GM19452 (cell line): ENCODE results near the gene UGT1A9.

Experiments used
- ATAC-seq: cut with Tn5 transposase; IDR thresholded peaks from one replicate; pipeline ENCODE4 v1.9.1; 2021; ENCODE audit not compliant: unreplicated experiment

The UGT1A9 gene

GRCh38 chr2:233758141-233758540 is 86.4 kb downstream of the UGT1A9 start:
- ATAC-seq, result no peak

- ATAC-seq, result no peak
Observed at GRCh38 chr2:233758849-233759248, 87.2 kb downstream of the UGT1A9 start.

- no peak for ATAC-seq
Observed at GRCh38 chr2:233760043-233760442, 88.3 kb downstream of the UGT1A9 start, which contains the start of gene UGT1A1. TSS of gene UGT1A1 (plus strand) at chr2:233760270. CDS start at chr2:233760288, 18 bp downstream.

- no peak for ATAC-seq
Observed at GRCh38 chr2:233761040-233761769, 89.5 kb downstream of the UGT1A9 start.

GRCh38 chr2:233764264-233764663 is 92.6 kb downstream of the UGT1A9 start:
- ATAC-seq, result no peak

GRCh38 chr2:233764761-233765160 is 93.1 kb downstream of the UGT1A9 start:
- no peak for ATAC-seq

- no peak for ATAC-seq
Observed at GRCh38 chr2:233766416-233766815, 94.7 kb downstream of the UGT1A9 start.

- ATAC-seq, result no peak
Observed at GRCh38 chr2:233768076-233768475, 96.4 kb downstream of the UGT1A9 start.

GRCh38 chr2:233769260-233769659 is 97.6 kb downstream of the UGT1A9 start:
- ATAC-seq, result no peak

GRCh38 chr2:233772153-233772552 is 100.5 kb downstream of the UGT1A9 start:
- ATAC-seq, result no peak

GRCh38 chr2:233772583-233772982 is 100.9 kb downstream of the UGT1A9 start:
- no peak for ATAC-seq

- ATAC-seq, result no peak
Observed at GRCh38 chr2:233773854-233774253, 102.2 kb downstream of the UGT1A9 start.

GRCh38 chr2:233775414-233775813 is 103.7 kb downstream of the UGT1A9 start:
- ATAC-seq, result no peak

GRCh38 chr2:233778030-233778429 is 106.3 kb downstream of the UGT1A9 start, which contains the start of gene MROH2A:
TSS of gene MROH2A (plus strand) at chr2:233778330. CDS start at chr2:233779359, 1,029 bp downstream.
- ATAC-seq, result no peak

GRCh38 chr2:233779722-233780121 is 108.0 kb downstream of the UGT1A9 start:
- ATAC-seq, result no peak

- no peak for ATAC-seq
Observed at GRCh38 chr2:233780771-233781170, 109.1 kb downstream of the UGT1A9 start.

GRCh38 chr2:233789554-233789953 is 117.9 kb downstream of the UGT1A9 start:
- no peak for ATAC-seq

GRCh38 chr2:233791151-233791882 is 119.6 kb downstream of the UGT1A9 start:
- no peak for ATAC-seq

GRCh38 chr2:233791883-233792329 is 120.2 kb downstream of the UGT1A9 start:
- no peak for ATAC-seq

- no peak for ATAC-seq
Observed at GRCh38 chr2:233792720-233793119, 121.0 kb downstream of the UGT1A9 start.

GRCh38 chr2:233793465-233794127 is 121.9 kb downstream of the UGT1A9 start:
- ATAC-seq, result no peak
